ENCODE data around the gene RNF181.
"Not testable (repeated sequence)": the region's sequence is repeated elsewhere in the genome, so short reads cannot be mapped to it uniquely, and the experiment has no call there.

Gene RNF181

GRCh38 chr2:85577386-85578242 is 17.9 kb upstream of the RNF181 start, which contains the start of gene VAMP8:
Gene VAMP8 (plus strand): TSS chr2:85577586. CDS start chr2:85577647, 61 bp downstream.
- DNase-seq: peak; percentile 85

GRCh38 chr2:85578243-85579180 is 17.0 kb upstream of the RNF181 start:
- DNase-seq: peak; percentile 63

- no peak for DNase-seq
These were observed 16.1 kb upstream of the RNF181 start for GRCh38 chr2:85579266-85579935.

- no peak for DNase-seq
These were observed 15.3 kb upstream of the RNF181 start for GRCh38 chr2:85580206-85580605.

GRCh38 chr2:85582492-85582891 is 13.1 kb upstream of the RNF181 start:
- no peak for DNase-seq

GRCh38 chr2:85583667-85584353 is 11.7 kb upstream of the RNF181 start:
- DNase-seq: no peak

- no peak for DNase-seq
These were observed 11.1 kb upstream of the RNF181 start, which contains the start of gene VAMP5 for GRCh38 chr2:85584354-85584856. Gene VAMP5 (plus strand): TSS chr2:85584431. CDS start chr2:85584491, 60 bp downstream.

- DNase-seq: no peak
These were observed 10.4 kb upstream of the RNF181 start for GRCh38 chr2:85584857-85585780.

GRCh38 chr2:85585781-85586105 is 9.8 kb upstream of the RNF181 start:
- DNase-seq: no peak

- no peak for DNase-seq
These were observed 7.3 kb upstream of the RNF181 start for GRCh38 chr2:85588236-85588635.

GRCh38 chr2:85588645-85589044 is 6.9 kb upstream of the RNF181 start:
- no peak for DNase-seq

- no peak for DNase-seq
These were observed 6.4 kb upstream of the RNF181 start for GRCh38 chr2:85589181-85589580.

- no peak for DNase-seq
These were observed 5.4 kb upstream of the RNF181 start for GRCh38 chr2:85589982-85590791.

GRCh38 chr2:85590950-85591349 is 4.6 kb upstream of the RNF181 start:
- DNase-seq: no peak

- no peak for DNase-seq
These were observed 4.0 kb upstream of the RNF181 start for GRCh38 chr2:85591563-85591962.

- DNase-seq: not testable (repeated sequence)
These were observed 3.2 kb upstream of the RNF181 start for GRCh38 chr2:85592299-85592698.

- DNase-seq: no peak
These were observed 2.5 kb upstream of the RNF181 start for GRCh38 chr2:85593023-85593422.

GRCh38 chr2:85594715-85595300 is 737 bp upstream of the RNF181 start:
- no peak for DNase-seq

- DNase-seq: no peak
These were observed 435 bp downstream of the RNF181 start for GRCh38 chr2:85596026-85596333.

All from RPMI8226 (cell line).